Liver (tissue), 3 donors: Measurements from ENCODE around the gene PRPS1L1.

Experiments used
- ATF3 ChIP-seq: IDR thresholded peaks from 2 replicates; pipeline ENCODE4 v1.6.1; 2016; ENCODE audit warnings: antibody characterized with exemption
- CTCF ChIP-seq: fragments of 150-350 bp; IDR thresholded peaks from 2 replicates; pipeline ENCODE4 v1.5.1; 2017; ENCODE audit warnings: improper control_type of control experiment, low read depth, low read length; ENCODE audit not compliant: missing input control
- FOXA1 ChIP-seq: IDR thresholded peaks from 2 replicates; pipeline ENCODE4 v1.6.1; 2016; ENCODE audit warnings: antibody characterized with exemption
- GABPA ChIP-seq, 2 donors: IDR thresholded peaks in 1 of 2; conservative IDR thresholded peaks in 1 of 2; 2 replicates each; pipeline ENCODE4 v1.6.1; 2016; ENCODE audit warnings: antibody characterized with exemption in 2 of 2, mild to moderate bottlenecking in 1 of 2, moderate library complexity in 1 of 2
- HNF4A ChIP-seq, 2 donors: conservative IDR thresholded peaks; 2 replicates each; pipeline ENCODE4 v1.6.1; 2016; ENCODE audit warnings: antibody characterized with exemption in 2 of 2, mild to moderate bottlenecking in 2 of 2
- JUND ChIP-seq, 2 donors: IDR thresholded peaks; 2 replicates each; pipeline ENCODE4 v1.6.1; 2016; ENCODE audit warnings: antibody characterized with exemption in 2 of 2
- MAX ChIP-seq: IDR thresholded peaks from 2 replicates; pipeline ENCODE4 v1.6.1; 2016; ENCODE audit warnings: antibody characterized with exemption
- NR2F2 ChIP-seq: IDR thresholded peaks from 2 replicates; pipeline ENCODE4 v1.6.1; 2016; ENCODE audit warnings: antibody characterized with exemption
- RAD21 ChIP-seq, 2 donors: IDR thresholded peaks; 2 replicates each; pipeline ENCODE4 v1.6.1; 2016; ENCODE audit warnings: antibody characterized with exemption in 2 of 2, mild to moderate bottlenecking in 2 of 2
- SP1 ChIP-seq: IDR thresholded peaks from 2 replicates; pipeline ENCODE4 v1.6.1; 2018; ENCODE audit warnings: antibody characterized with exemption, mild to moderate bottlenecking
- TAF1 ChIP-seq: conservative IDR thresholded peaks from 2 replicates; pipeline ENCODE4 v1.6.1; 2016; ENCODE audit warnings: antibody characterized with exemption, mild to moderate bottlenecking
- YY1 ChIP-seq: IDR thresholded peaks from 2 replicates; pipeline ENCODE4 v1.6.1; 2016; ENCODE audit warnings: antibody characterized with exemption, mild to moderate bottlenecking
- ZBTB33 ChIP-seq: IDR thresholded peaks from 2 replicates; pipeline ENCODE4 v1.6.1; 2016; ENCODE audit warnings: antibody characterized with exemption
- donor health status: healthy.
- donor health status: healthy.

- TF ChIP-seq MAX: no peak
- no peak for TF ChIP-seq SP1
- no peak for TF ChIP-seq CTCF
- no peak for TF ChIP-seq RAD21 (IDR thresholded peaks at IDR 0.05)
- TF ChIP-seq HNF4A (conservative IDR thresholded peaks at IDR 0.05): no peak
- TF ChIP-seq JUND (IDR thresholded peaks at IDR 0.05): no peak
- no peak for TF ChIP-seq YY1
- no peak for TF ChIP-seq ATF3
- TF ChIP-seq FOXA1: no peak
- no peak for TF ChIP-seq TAF1
- no peak for TF ChIP-seq NR2F2
- no peak for TF ChIP-seq ZBTB33
- no peak for TF ChIP-seq GABPA (IDR thresholded peaks at IDR 0.05 in 1 of 2, conservative IDR thresholded peaks at IDR 0.05 in 1 of 2)
Measured at GRCh38 chr7:17988141-17988540, 39.5 kb downstream of the PRPS1L1 start.
